SK-N-MC (cell line): Measurements from ENCODE around the gene GALC.

Experiments
- DNase-seq: peaks from one replicate; pipeline ENCODE4 v3.0.0-alpha.2; 2011; ENCODE audit warnings: low read depth, low spot score
- H3K27ac ChIP-seq: fragments of 200-600 bp; sonication (generic); 2 replicates; pipeline ENCODE4 v1.5.1; 2016; ENCODE audit warnings: mixed run types
- H3K36me3 ChIP-seq: fragments of 200-600 bp; sonication (generic); 2 replicates; pipeline ENCODE4 v1.6.1; 2017; ENCODE audit warnings: antibody characterized with exemption, low read length, mixed read lengths; ENCODE audit not compliant: insufficient read depth
- H3K4me3 ChIP-seq: fragments of 200-600 bp; sonication (generic); 2 replicates; pipeline ENCODE4 v1.5.1; 2016
- H3K9ac ChIP-seq: fragments of 200-600 bp; sonication (generic); 2 replicates; pipeline ENCODE4 v1.8.0; 2017; ENCODE audit warnings: mixed run types, mixed read lengths; ENCODE audit not compliant: insufficient read length
- H3K9me3 ChIP-seq: fragments of 200-600 bp; sonication (generic); 2 replicates; pipeline ENCODE4 v1.6.1; 2017; ENCODE audit warnings: low read depth, mild to moderate bottlenecking, antibody characterized with exemption, low read length, moderate library complexity, mixed read lengths
- EZH2 ChIP-seq: fragments of 200-600 bp; sonication (generic); IDR thresholded peaks from one replicate; pipeline ENCODE4 v1.6.1; 2017; ENCODE audit warnings: antibody characterized with exemption
- FOXP2 ChIP-seq: optimal IDR thresholded peaks from 2 replicates; pipeline ENCODE3; 2011; ENCODE audit warnings: mild to moderate bottlenecking, moderate library complexity; ENCODE audit not compliant: insufficient read depth; ENCODE audit errors: extremely low read length, control extremely low read depth
- POLR2AphosphoS5 ChIP-seq: IDR thresholded peaks from 2 replicates; pipeline ENCODE4 v1.6.1; 2012; ENCODE audit warnings: mild to moderate bottlenecking, low read depth, low read length, borderline replicate concordance

The GALC gene

GRCh38 chr14:87896393-87897380, 96.3 kb downstream of the GALC start:
- no peaks in the 10 kb centered on the region for H3K9me3 ChIP-seq
- TF ChIP-seq EZH2 (no peak), POLR2AphosphoS5 (no peak), FOXP2 (no peak)
- peak; percentile 87 for DNase-seq
- H3K27ac ChIP-seq = peak overlapping the region; percentile 52; the same call in 1 of the 2 replicates
- H3K9ac ChIP-seq = peak overlapping the region; percentile 52
- H3K4me3 ChIP-seq = no peak overlapping the region
- H3K36me3 ChIP-seq = no peaks in the 10 kb centered on the region

DNA sequence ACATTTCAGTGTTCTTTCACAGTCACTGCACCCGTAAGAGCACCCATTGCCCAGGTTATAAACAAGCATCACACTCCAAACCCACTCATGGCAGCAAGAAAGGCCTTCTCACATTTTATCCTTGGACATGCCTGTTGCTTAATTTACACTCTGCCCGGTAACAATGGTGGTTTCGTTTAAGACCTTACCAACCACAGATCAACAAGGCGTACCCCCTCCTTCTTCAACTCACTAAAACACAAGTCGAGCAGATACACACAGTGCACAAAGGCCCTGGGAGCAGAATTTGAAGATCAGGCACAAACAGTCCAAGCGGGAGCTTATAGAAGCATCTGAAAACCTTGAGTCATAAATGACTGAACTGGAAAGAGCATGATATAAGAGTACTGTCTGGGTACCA, 98.1 kb downstream of the GALC start:
- DNase-seq = no peak
- no peak for TF ChIP-seq FOXP2
- no peak for TF ChIP-seq POLR2AphosphoS5
- no peak for TF ChIP-seq EZH2
- no peak overlapping the region for H3K27ac ChIP-seq

DNA sequence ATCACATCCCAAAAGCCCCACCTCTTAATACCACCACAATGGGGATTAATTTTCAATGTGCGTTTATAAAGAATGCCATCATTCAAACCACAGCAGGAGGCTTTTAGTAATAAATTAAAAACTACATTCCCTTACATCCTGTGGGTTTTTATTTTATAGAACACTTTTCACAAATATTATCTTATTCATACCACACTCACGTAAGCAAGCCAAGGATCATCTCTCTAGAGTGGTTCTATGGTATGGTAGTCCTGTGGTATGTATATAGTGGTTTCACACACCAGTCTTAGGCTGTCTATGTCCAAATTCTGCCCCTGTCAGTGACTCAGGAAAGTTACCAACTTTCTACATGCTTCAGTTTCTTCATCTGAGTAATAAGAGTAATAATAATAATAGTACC, 100.2 kb downstream of the GALC start:
- Histone ChIP-seq H3K9me3 (no peaks in the 10 kb centered on the region), H3K9ac (no peak overlapping the region), H3K27ac (no peak overlapping the region), H3K4me3 (no peak overlapping the region), H3K36me3 (no peaks in the 10 kb centered on the region)
- no peak for TF ChIP-seq EZH2
- TF ChIP-seq POLR2AphosphoS5 = no peak
- no peak for TF ChIP-seq FOXP2
- no peak for DNase-seq

More for the DNA sequence above, 98.1 kb downstream of the GALC start:
- no peaks in the 10 kb centered on the region for H3K36me3 ChIP-seq
- no peaks in the 10 kb centered on the region for H3K9me3 ChIP-seq
- H3K4me3 ChIP-seq = no peak overlapping the region
- H3K9ac ChIP-seq = no peak overlapping the region

GRCh38 chr14:87888136-87888999, 104.6 kb downstream of the GALC start:
- TF ChIP-seq FOXP2 (no peak), EZH2 (no peak), POLR2AphosphoS5 (no peak)
- Histone ChIP-seq H3K36me3 (no peaks in the 10 kb centered on the region; the same call in 1 of the 2 replicates), H3K9ac (no peak overlapping the region), H3K9me3 (no peaks in the 10 kb centered on the region), H3K4me3 (no peak overlapping the region), H3K27ac (no peak overlapping the region)
- no peak for DNase-seq

GRCh38 chr14:87883750-87884149, 109.2 kb downstream of the GALC start:
- peak overlapping the region; percentile 72 for H3K27ac ChIP-seq
- no peaks in the 10 kb centered on the region; the same call in 1 of the 2 replicates for H3K36me3 ChIP-seq
- no peak for DNase-seq
- H3K9me3 ChIP-seq = no peaks in the 10 kb centered on the region
- TF ChIP-seq POLR2AphosphoS5 (no peak), FOXP2 (no peak), EZH2 (no peak)
- no peak overlapping the region for H3K9ac ChIP-seq
- no peak overlapping the region for H3K4me3 ChIP-seq
